GM12878 (cell line): ENCODE results near the gene STAC2. TPM values are rescaled to one million over a fixed set of nuclear protein-coding genes. Genes with fewer than 3 reads are reported as not detected.

Source experiments
- ATAC-seq: fragments of 200-7000 bp; cut with Tn5 transposase; 3 replicates; pipeline ENCODE4 v1.9.1; 2020; ENCODE audit warnings: mild to moderate bottlenecking, moderate library complexity
- BruUV-seq: library from RNA; stranded (reverse); fragments of 400-500 nt; replicated peaks from 2 replicates; lab custom pipeline; 2021; lab: Mats Ljungman, UMichigan
- CTCF ChIA-PET: fragments of 300-600 bp; sonication (Branson Sonifier 250); formaldehyde crosslinking; extraction: SDS; loops from one replicate; lab custom pipeline; 2021; ENCODE audit warnings: inconsistent platforms; lab: Yijun Ruan, JAX
- POLR2A ChIA-PET: fragments of 350-600 bp; formaldehyde crosslinking; extraction: SDS; loops from one replicate; lab custom pipeline; 2021; ENCODE audit warnings: inconsistent platforms; lab: Charles Lee
- RAD21 ChIA-PET: fragments of 300-600 bp; sonication (Branson Sonifier 250); formaldehyde crosslinking; loops from one replicate; lab custom pipeline; 2023; ENCODE audit warnings: antibody characterized with exemption; ENCODE audit not compliant: unreplicated experiment; lab: Charles Lee
- SMC1A ChIA-PET: fragments of 300-600 bp; sonication (Branson Sonifier 250); formaldehyde crosslinking; loops from one replicate; lab custom pipeline; 2023; ENCODE audit not compliant: unreplicated experiment, uncharacterized antibody; lab: Charles Lee
- DNase-seq: peaks from one replicate; pipeline ENCODE4 v3.0.0-alpha.2; 2011; ENCODE audit warnings: low read depth, low spot score
- FAIRE-seq: peaks from 3 replicates; lab custom pipeline; 2011; peaks lifted over from hg19 to GRCh38; lab: Jason Lieb, UNC
- H2AFZ ChIP-seq: 2 replicates; pipeline ENCODE4 v1.6.0; 2011; ENCODE audit warnings: low read depth, low read length, control low read depth; ENCODE audit not compliant: control insufficient read depth
- H3K27ac ChIP-seq: 2 replicates; pipeline ENCODE4 v1.5.1; 2011; ENCODE audit warnings: control low read depth; ENCODE audit not compliant: control insufficient read depth, insufficient read depth
- H3K27me3 ChIP-seq, 2 experiments: replicated peaks in 1 of 2; 2 replicates each; pipeline versions ENCODE4 v1.6.0 to v1.6.1; 2011; ENCODE audit warnings: low read length in 1 of 2; ENCODE audit not compliant: control insufficient read depth in 2 of 2, insufficient read depth in 2 of 2
- H3K36me3 ChIP-seq, 2 experiments: 2 replicates each; pipeline ENCODE4 v1.5.1; 2011; ENCODE audit warnings: low read length in 1 of 2; ENCODE audit not compliant: control insufficient read depth in 2 of 2, insufficient read depth in 2 of 2
- H3K4me1 ChIP-seq: 2 replicates; pipeline ENCODE4 v1.6.1; 2011; ENCODE audit warnings: mild to moderate bottlenecking, low read length, moderate library complexity, mixed read lengths; ENCODE audit not compliant: control insufficient read depth, insufficient read depth
- H3K4me2 ChIP-seq: 2 replicates; pipeline ENCODE4 v1.6.0; 2011; ENCODE audit warnings: control low read depth; ENCODE audit not compliant: control insufficient read depth, insufficient read depth
- H3K4me3 ChIP-seq: fragments of 200-600 bp; sonication (generic); 2 replicates; pipeline ENCODE4 v1.5.1; 2016
- H3K79me2 ChIP-seq: 2 replicates; pipeline ENCODE4 v1.6.0; 2011; ENCODE audit warnings: low read length; ENCODE audit not compliant: control insufficient read depth, insufficient read depth
- H3K9ac ChIP-seq: 2 replicates; pipeline ENCODE4 v1.8.0; 2011; ENCODE audit warnings: low read length, control low read depth, mixed read lengths; ENCODE audit not compliant: control insufficient read depth, insufficient read depth
- H3K9me3 ChIP-seq: replicated peaks from 3 replicates; pipeline ENCODE4 v1.5.1; 2011; ENCODE audit warnings: mild to moderate bottlenecking, low read length; ENCODE audit not compliant: control insufficient read depth, insufficient read depth
- H4K20me1 ChIP-seq: 2 replicates; pipeline ENCODE4 v1.6.0; 2011; ENCODE audit not compliant: control insufficient read depth, insufficient read depth
- ATF3 ChIP-seq: IDR thresholded peaks from 2 replicates; pipeline ENCODE4 v1.6.1; 2011; ENCODE audit warnings: low read depth, mild to moderate bottlenecking, low read length, moderate library complexity, borderline replicate concordance; ENCODE audit errors: extremely low read depth
- BHLHE40 ChIP-seq, 2 experiments: fragments of 450-650 bp in 1 of 2; IDR thresholded peaks; 2 replicates each; pipeline ENCODE4 v1.6.1; 2011 to 2017; ENCODE audit warnings: low read depth in 2 of 2, borderline replicate concordance in 1 of 2, improper control_type of control experiment in 1 of 2, low read length in 1 of 2, mild to moderate bottlenecking in 1 of 2
- CBFB ChIP-seq: IDR thresholded peaks from 2 replicates; pipeline ENCODE4 v1.6.1; 2016; ENCODE audit warnings: antibody characterized with exemption, low read depth
- CTCF ChIP-seq, 3 experiments: IDR thresholded peaks in 2 of 3; conservative IDR thresholded peaks in 1 of 3; 2 replicates each; pipeline ENCODE4 v1.5.1; 2011; ENCODE audit warnings: low read depth in 3 of 3, low read length in 3 of 3, mild to moderate bottlenecking in 3 of 3, control low read depth in 2 of 3, moderate library complexity in 2 of 3, inconsistent platforms in 1 of 3, mixed read lengths in 1 of 3; ENCODE audit not compliant: control insufficient read depth in 2 of 3, insufficient read depth in 1 of 3; ENCODE audit errors: extremely low read depth in 1 of 3
- ESRRA ChIP-seq: IDR thresholded peaks from 2 replicates; pipeline ENCODE4 v1.6.1; 2012; ENCODE audit warnings: mild to moderate bottlenecking, low read length, improper control_type of control experiment
- PAX5 ChIP-seq: IDR thresholded peaks from 2 replicates; pipeline ENCODE4 v1.6.1; 2011; ENCODE audit warnings: low read depth, low read length, borderline replicate concordance
- RAD21 ChIP-seq: IDR thresholded peaks from 2 replicates; pipeline ENCODE4 v1.6.1; 2011; ENCODE audit warnings: mild to moderate bottlenecking, low read depth, low read length, moderate library complexity; ENCODE audit not compliant: insufficient read depth
- SMC3 ChIP-seq: IDR thresholded peaks from 2 replicates; pipeline ENCODE4 v1.6.1; 2011; ENCODE audit warnings: low read length, improper control_type of control experiment, borderline replicate concordance
- SUZ12 ChIP-seq: fragments of 200-600 bp; sonication (generic); IDR thresholded peaks from one replicate; pipeline ENCODE4 v1.6.1; 2018; ENCODE audit warnings: antibody characterized with exemption, mild to moderate bottlenecking; ENCODE audit not compliant: unreplicated experiment
- TARDBP ChIP-seq: IDR thresholded peaks from 2 replicates; pipeline ENCODE4 v1.6.1; 2016; ENCODE audit warnings: borderline replicate concordance
- TCF12 ChIP-seq: IDR thresholded peaks from 2 replicates; pipeline ENCODE4 v1.6.1; 2011; ENCODE audit warnings: low read depth, mild to moderate bottlenecking, low read length
- TCF3 ChIP-seq: IDR thresholded peaks from 2 replicates; pipeline ENCODE4 v1.6.1; 2012; ENCODE audit warnings: low read depth, mild to moderate bottlenecking, low read length, borderline replicate concordance; ENCODE audit not compliant: insufficient read depth
- YY1 ChIP-seq: IDR thresholded peaks from 2 replicates; pipeline ENCODE4 v1.6.1; 2011; ENCODE audit warnings: low read depth, mild to moderate bottlenecking, low read length
- WGBS: methylation state at CpG from one replicate; pipeline ENCODE4 v1.1.6; 2016; ENCODE audit warnings: low lambda C conversion rate; ENCODE audit not compliant: insufficient replicate concordance, insufficient coverage; ENCODE audit errors: missing lambda C conversion rate; 5-methylcytosine and 5-hydroxymethylcytosine counted together
- in situ Hi-C: fragments of 300-500 bp; cut with MboI; formaldehyde crosslinking; loops from 9 replicates; pipeline ENCODE4 v1.14.3; 2018; ENCODE audit warnings: mixed read lengths
- intact Hi-C: fragments of 100-400 bp; cut with micrococcal nuclease; formaldehyde crosslinking; loops from one replicate; pipeline ENCODE4 v1.14.2; 2022; ENCODE audit not compliant: unreplicated experiment
- polyA plus RNA-seq, 11 experiments: library from polyadenylated mRNA; depleted of rRNA in 4 of 11; unstranded in 6 of 11; stranded (reverse) in 5 of 11; fragments of >200 nt; fragmentation: Nextera tagmentation in 4 of 11; fragmentation: Illumina TruSeq in 1 of 11; extraction: Ambion mirVana in 4 of 11; extraction: Trizol in 1 of 11; gene quantifications; 1 replicate in 1 of 11; 2 replicates in 10 of 11; pipeline versions ENCODE4 v1.2.1 to v1.2.3, GENCODE V29; 2011 to 2016; ENCODE audit warnings: inconsistent platforms in 2 of 11, missing spikeins in 2 of 11, low read depth in 1 of 11
- total RNA-seq, 4 experiments: library from RNA; depleted of rRNA in 3 of 4; stranded (reverse); fragments of >200 nt in 3 of 4; fragmentation: Illumina TruSeq in 1 of 4; extraction: Trizol in 1 of 4; gene quantifications; 2 replicates each; pipeline versions ENCODE4 v1.2.1 to v1.2.3, GENCODE V29; 2013 to 2021

Gene STAC2
- total and polyA plus RNA-seq, 10 of the 15 experiments (the other 5 are each of a cell fraction or from before 2014, with no cell fraction given): 0.04 TPM; not detected in 9

GRCh38 chr17:39239640-39240314, 14.0 kb upstream of the STAC2 start:
- no peak overlapping the region for H3K9ac ChIP-seq
- no peak overlapping the region for H3K4me2 ChIP-seq
- POLR2A ChIA-PET: interaction anchor here (0.6 kb wide), 1 partner anchor 31 kb away, joined by 3 read pairs; no protein-coding TSS in a partner anchor
- SMC1A ChIA-PET: interaction anchor here (1.0 to 2.3 kb wide), 4 partner anchors 31 to 257 kb away, joined by 3 to 15 read pairs (median 4); no protein-coding TSS in a partner anchor
- peak; percentile 74 for ATAC-seq
- no peak for DNase-seq
- no peaks in the 10 kb centered on the region; a peak in 3 of 4 replicates for H3K27me3 ChIP-seq
- H3K4me1 ChIP-seq: peaks cover 9% of the 10 kb centered on the region
- 20% methylated on average over 16 of the region's 16 CpGs for WGBS
- peak; percentile 78 for FAIRE-seq
- H3K79me2 ChIP-seq: no peaks in the 10 kb centered on the region
- BruUV-seq: no TSS peak
- H4K20me1 ChIP-seq: no peaks in the 10 kb centered on the region
- CTCF ChIA-PET: interaction anchor here (0.7 to 21.3 kb wide), 5 partner anchors 34 to 434 kb away, joined by 3 to 658 read pairs (median 7); partner anchors contain the start of gene RPL19
- no peak for TF ChIP-seq SUZ12
- TF ChIP-seq BHLHE40 (IDR thresholded peaks at IDR 0.05; ENCODE audit: borderline replicate concordance in 1 of 2, low read depth in 2 of 2, low read length in 1 of 2): peak in 1 of 2 experiments; percentile 16; a peak in 1 of 4 replicates
- peak; percentile 17; the same call in 1 of the 2 replicates for TF ChIP-seq PAX5
- TF ChIP-seq TARDBP: no peak
- TF ChIP-seq ESRRA: no peak
- peak; percentile 62 for TF ChIP-seq SMC3
- TF ChIP-seq TCF12: peak; percentile 87
- TF ChIP-seq CBFB: no peak
- TF ChIP-seq ATF3: no peak
- 0 out of 2 replicates have a peak, but pooled peaks have one; percentile 40 for TF ChIP-seq YY1
- TF ChIP-seq CTCF (IDR thresholded peaks at IDR 0.05 in 2 of 3, conservative IDR thresholded peaks at IDR 0.05 in 1 of 3; ENCODE audit: control insufficient read depth in 2 of 3, extremely low read depth in 1 of 3, insufficient read depth in 1 of 3, low read depth in 3 of 3, low read length in 3 of 3): peak; percentile 61 to 76 (median 72)
- TF ChIP-seq TCF3: 0 out of 2 replicates have a peak, but pooled peaks have one; percentile 71
- peak; percentile 39 for TF ChIP-seq RAD21
- H2AFZ ChIP-seq: no peak overlapping the region
- RAD21 ChIA-PET: interaction anchor here (1.1 to 11.3 kb wide), 3 partner anchors 32 to 257 kb away, joined by 3 to 160 read pairs (median 4); no protein-coding TSS in a partner anchor
- no peak overlapping the region for H3K27ac ChIP-seq
- no peak overlapping the region for H3K4me3 ChIP-seq
- in situ Hi-C loops (loop anchor here (5.0 kb wide), 1 partner anchor 32 kb away; no protein-coding TSS in a partner anchor), intact Hi-C loops (loop anchor here (1.0 to 5.0 kb wide), 2 partner anchors 32 to 87 kb away; partner anchors contain the start of gene PLXDC1)
- no peaks in the 10 kb centered on the region for H3K36me3 ChIP-seq
- H3K9me3 ChIP-seq: no peaks in the 10 kb centered on the region
